Kidney (tissue), 14 donors: ENCODE results near the gene PDE1A. TPM values are rescaled to one million over a fixed set of nuclear protein-coding genes. Genes with fewer than 3 reads are reported as not detected.

Source experiments
- DNase-seq, 5 donors: peaks; one replicate each; pipeline ENCODE4 v3.0.0-alpha.2; 2013 to 2020
- FAIRE-seq: peaks from 2 replicates; lab custom pipeline; 2012; peaks lifted over from hg19 to GRCh38; lab: Jason Lieb, UNC
- H3K27ac ChIP-seq, 2 donors: one replicate each; pipeline ENCODE4 v1.7.0; 2013; ENCODE audit warnings: low read depth in 2 of 2, low read length in 2 of 2, inconsistent platforms in 1 of 2
- H3K27me3 ChIP-seq: one replicate; pipeline ENCODE4 v1.7.1; 2013; ENCODE audit warnings: low read length, inconsistent platforms; ENCODE audit not compliant: control insufficient read depth, insufficient read depth
- H3K36me3 ChIP-seq, 3 donors: one replicate each; pipeline versions ENCODE4 v1.7.0 to v1.7.1; 2013; ENCODE audit warnings: low read length in 3 of 3, control low read depth in 1 of 3, inconsistent platforms in 1 of 3; ENCODE audit not compliant: insufficient read depth in 3 of 3, control insufficient read depth in 2 of 3
- H3K4me1 ChIP-seq, 3 donors: one replicate each; pipeline versions ENCODE4 v1.7.0 to v1.7.1; 2013; ENCODE audit warnings: low read length in 3 of 3, inconsistent platforms in 1 of 3, low read depth in 1 of 3; ENCODE audit not compliant: control insufficient read depth in 2 of 3, insufficient read depth in 2 of 3
- H3K4me3 ChIP-seq, 3 donors: one replicate each; pipeline versions ENCODE4 v1.7.0 to v1.8.1; 2013; ENCODE audit warnings: low read length in 3 of 3, control low read depth in 1 of 3, inconsistent platforms in 1 of 3
- H3K9ac ChIP-seq, 3 donors: one replicate each; pipeline versions ENCODE4 v1.7.0 to v1.7.1; 2013; ENCODE audit warnings: low read length in 3 of 3, control low read depth in 1 of 3, inconsistent platforms in 1 of 3
- H3K9me3 ChIP-seq, 3 donors: one replicate each; pipeline versions ENCODE4 v1.7.0 to v1.7.1; 2013; ENCODE audit warnings: low read length in 3 of 3, control low read depth in 1 of 3, inconsistent platforms in 1 of 3; ENCODE audit not compliant: control insufficient read depth in 2 of 3, insufficient read depth in 1 of 3
- CTCF ChIP-seq: IDR thresholded peaks from 3 replicates; pipeline ENCODE4 v1.5.1; 2012; ENCODE audit warnings: mild to moderate bottlenecking, moderate library complexity, borderline replicate concordance; ENCODE audit not compliant: insufficient read depth; ENCODE audit errors: extremely low read depth
- intact Hi-C: fragments of 100-400 bp; cut with DNase I; formaldehyde crosslinking; loops from one replicate; pipeline ENCODE4 v1.11.1; 2022
- polyA plus RNA-seq: library from polyadenylated mRNA; stranded (reverse); fragments of 350-450 nt; fragmentation: Illumina TruSeq; extraction: RNeasy Lipid Tissue Mini Kit (QIAGEN cat#74804); gene quantifications from one replicate; pipeline ENCODE4 v1.2.3, GENCODE V29; 2014; ENCODE audit warnings: low read depth, low replicate concordance; ENCODE audit not compliant: insufficient read depth
- total RNA-seq: library from RNA; stranded (reverse); fragmentation: NEBNext Ultra II Directional; extraction: Animal tissue kit (Norgen Biotek cat#: 25700); gene quantifications from one replicate; pipeline ENCODE4 v1.2.1, GENCODE V29; 2021
- donor health status: control.
- donor health status: control.
- donor health status: control.
- donor health status: control.
- donor health status: control.
- donor health status: DM: yes; HTN: yes; CAD: no.
- donor health status: Normal renal cell carcinoma (clear cell type).

The PDE1A gene
- total and polyA plus RNA-seq, 2 donors from 2014 or later: 40.4 to 70.5 TPM

GRCh38 chr2:182182436-182182835 is 244.4 kb downstream of the PDE1A start:
- DNase-seq (no peak), FAIRE-seq (no peak)
- Histone ChIP-seq H3K27me3 (no peaks in the 10 kb centered on the region), H3K4me3 (no peak overlapping the region), H3K36me3 (no peaks in the 10 kb centered on the region), H3K4me1 (no peaks in the 10 kb centered on the region), H3K27ac (no peak overlapping the region), H3K9ac (no peak overlapping the region), H3K9me3 (peaks cover 0 to 2% (median 0%) of the 10 kb centered on the region in 3 donors)
- intact Hi-C loops: no loop called here
- TF ChIP-seq CTCF: no peak

GRCh38 chr2:182181381-182181780 is 245.5 kb downstream of the PDE1A start:
- Histone ChIP-seq H3K9me3 (peaks cover 0 to 2% (median 0%) of the 10 kb centered on the region in 3 donors), H3K4me3 (no peak overlapping the region), H3K27me3 (no peaks in the 10 kb centered on the region), H3K4me1 (no peaks in the 10 kb centered on the region), H3K27ac (no peak overlapping the region), H3K9ac (no peak overlapping the region), H3K36me3 (no peaks in the 10 kb centered on the region)
- FAIRE-seq (no peak), DNase-seq (no peak)
- TF ChIP-seq CTCF: no peak
- intact Hi-C loops: no loop called here

GRCh38 chr2:182179176-182179575 is 247.7 kb downstream of the PDE1A start:
- Histone ChIP-seq H3K36me3 (no peaks in the 10 kb centered on the region), H3K27me3 (no peaks in the 10 kb centered on the region), H3K4me1 (no peaks in the 10 kb centered on the region), H3K27ac (no peak overlapping the region), H3K4me3 (no peak overlapping the region), H3K9me3 (peaks cover 0 to 2% (median 0%) of the 10 kb centered on the region in 3 donors), H3K9ac (no peak overlapping the region)
- FAIRE-seq (no peak), DNase-seq (no peak)
- no peak for TF ChIP-seq CTCF
- intact Hi-C loops: no loop called here

- H3K36me3 ChIP-seq: no peaks in the 10 kb centered on the region
- H3K27ac ChIP-seq: no peak overlapping the region
- no peak overlapping the region for H3K4me3 ChIP-seq
- no peaks in the 10 kb centered on the region for H3K4me1 ChIP-seq
- H3K27me3 ChIP-seq: no peaks in the 10 kb centered on the region
- intact Hi-C loops: no loop called here
- H3K9ac ChIP-seq: no peak overlapping the region
- no peak for TF ChIP-seq CTCF
- H3K9me3 ChIP-seq: no peaks in the 10 kb centered on the region
- DNase-seq: no peak
- no peak for FAIRE-seq
Measured at GRCh38 chr2:182173944-182174622, 252.8 kb downstream of the PDE1A start.
